Dendritic cell treated with granulocyte-macrophage colony-stimulating factor and Interleukin-4, amounts not matched to agents 40 ng/mL and 50 ng/mL, for 4 days (primary cell): Measurements from ENCODE around the gene BCL10.

Experiments
- H3K27ac Mint-ChIP-seq: one replicate; pipeline ENCODE4 v1.8.0; 2022; ENCODE audit warnings: mild to moderate bottlenecking, mixed read lengths
- H3K27me3 Mint-ChIP-seq: one replicate; pipeline ENCODE4 v1.8.0; 2022; ENCODE audit warnings: mild to moderate bottlenecking, mixed read lengths
- H3K36me3 Mint-ChIP-seq: one replicate; pipeline ENCODE4 v1.8.0; 2022; ENCODE audit warnings: low read depth, mixed read lengths
- H3K4me1 Mint-ChIP-seq: one replicate; pipeline ENCODE4 v1.8.0; 2022; ENCODE audit warnings: low read depth, mixed read lengths
- H3K4me3 Mint-ChIP-seq: one replicate; pipeline ENCODE4 v1.8.0; 2022; ENCODE audit warnings: mild to moderate bottlenecking, moderate library complexity, mixed read lengths
- H3K9me3 Mint-ChIP-seq: one replicate; pipeline ENCODE4 v1.8.0; 2022; ENCODE audit warnings: mixed read lengths
- intact Hi-C: fragments of 100-400 bp; cut with micrococcal nuclease; formaldehyde crosslinking; loops from one replicate; pipeline ENCODE4 v1.15.0; 2022

BCL10 gene

DNA sequence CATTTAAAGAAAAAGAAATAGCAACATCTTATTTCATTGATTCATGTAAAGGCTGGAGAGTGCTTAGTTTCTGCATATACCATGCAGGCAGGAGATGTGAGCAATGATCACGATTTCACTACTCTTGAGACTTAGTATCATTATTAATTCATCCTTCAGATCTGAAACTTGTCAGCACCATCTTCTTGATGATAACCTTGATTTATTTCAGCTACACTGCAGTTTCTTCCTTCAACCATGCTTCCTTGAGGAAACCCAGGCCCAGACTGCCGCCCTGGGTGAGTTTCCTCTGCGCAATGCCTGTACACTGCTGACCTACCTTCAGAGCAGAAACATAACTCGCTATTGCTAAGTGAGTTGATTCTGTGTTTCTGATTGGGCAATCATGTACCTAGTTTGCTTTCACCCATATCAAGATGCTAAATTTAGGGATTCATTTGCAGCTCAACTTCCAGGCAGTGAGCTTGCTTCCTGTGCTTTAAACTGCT is 13.5 kb upstream of the BCL10 start:
- Mint-ChIP-seq H3K27ac (no peak overlapping the region), H3K4me3 (no peak overlapping the region), H3K9me3 (no peaks in the 10 kb centered on the region), H3K4me1 (peaks cover 5% of the 10 kb centered on the region), H3K36me3 (no peaks in the 10 kb centered on the region), H3K27me3 (no peaks in the 10 kb centered on the region)
- intact Hi-C loops, result no loop called here

DNA sequence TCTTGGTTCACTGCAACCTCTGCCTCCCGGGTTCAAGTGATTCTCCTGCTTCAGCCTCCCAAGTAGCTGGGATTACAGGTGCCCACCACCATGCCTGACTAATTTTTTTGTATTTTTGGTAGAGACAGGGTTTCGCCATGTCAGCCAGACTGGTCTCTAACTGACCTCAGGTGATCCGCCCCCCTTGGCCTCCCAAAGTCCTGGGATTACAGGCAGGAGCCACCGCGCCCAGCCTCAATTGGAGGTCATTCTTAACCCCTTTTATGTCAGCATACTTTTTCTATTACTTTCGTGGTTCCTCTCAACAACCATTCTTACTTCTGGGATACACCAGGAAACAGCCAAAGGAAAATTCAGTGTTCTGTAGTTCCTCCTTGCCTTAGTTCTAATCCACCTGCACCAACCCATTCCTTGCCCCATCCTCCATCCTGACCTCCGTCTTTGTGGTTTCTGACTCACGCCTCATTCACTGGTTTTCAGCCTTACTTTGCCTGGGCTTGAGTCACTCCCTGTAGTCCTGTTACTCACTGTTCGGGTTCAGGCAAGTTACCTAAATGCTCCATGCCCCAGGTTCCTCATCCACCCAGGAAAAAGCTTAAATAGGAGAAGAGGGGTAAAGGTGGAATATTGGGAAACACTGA is 12.9 kb upstream of the BCL10 start:
- H3K27ac Mint-ChIP-seq, result no peak overlapping the region
- H3K36me3 Mint-ChIP-seq, result no peaks in the 10 kb centered on the region
- H3K4me1 Mint-ChIP-seq, result peaks cover 5% of the 10 kb centered on the region
- H3K4me3 Mint-ChIP-seq, result no peak overlapping the region
- intact Hi-C loops, result no loop called here
- no peaks in the 10 kb centered on the region for H3K9me3 Mint-ChIP-seq
- H3K27me3 Mint-ChIP-seq, result no peaks in the 10 kb centered on the region

DNA sequence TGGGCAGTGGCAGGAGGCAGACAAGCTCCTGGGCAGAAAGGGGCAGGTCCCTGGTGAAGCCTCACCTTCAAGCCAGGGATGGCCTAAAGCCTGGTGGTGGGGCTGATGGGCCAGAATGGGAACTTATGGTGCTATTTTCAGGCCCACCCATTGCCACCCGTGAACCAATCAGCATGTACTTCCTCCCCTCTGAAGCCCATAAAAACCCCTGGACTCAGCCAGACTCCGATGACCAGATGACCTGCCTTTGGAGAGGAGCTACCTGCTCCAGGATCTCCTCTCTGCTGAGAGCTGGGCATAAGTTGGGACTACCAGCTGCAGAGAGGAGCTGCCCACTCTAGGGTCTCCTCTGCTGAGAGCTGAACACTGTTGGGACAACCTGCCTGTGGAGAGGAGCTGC is 7.8 kb upstream of the BCL10 start:
- intact Hi-C loops, result no loop called here
- H3K9me3 Mint-ChIP-seq, result no peaks in the 10 kb centered on the region
- H3K4me3 Mint-ChIP-seq, result no peak overlapping the region

DNA sequence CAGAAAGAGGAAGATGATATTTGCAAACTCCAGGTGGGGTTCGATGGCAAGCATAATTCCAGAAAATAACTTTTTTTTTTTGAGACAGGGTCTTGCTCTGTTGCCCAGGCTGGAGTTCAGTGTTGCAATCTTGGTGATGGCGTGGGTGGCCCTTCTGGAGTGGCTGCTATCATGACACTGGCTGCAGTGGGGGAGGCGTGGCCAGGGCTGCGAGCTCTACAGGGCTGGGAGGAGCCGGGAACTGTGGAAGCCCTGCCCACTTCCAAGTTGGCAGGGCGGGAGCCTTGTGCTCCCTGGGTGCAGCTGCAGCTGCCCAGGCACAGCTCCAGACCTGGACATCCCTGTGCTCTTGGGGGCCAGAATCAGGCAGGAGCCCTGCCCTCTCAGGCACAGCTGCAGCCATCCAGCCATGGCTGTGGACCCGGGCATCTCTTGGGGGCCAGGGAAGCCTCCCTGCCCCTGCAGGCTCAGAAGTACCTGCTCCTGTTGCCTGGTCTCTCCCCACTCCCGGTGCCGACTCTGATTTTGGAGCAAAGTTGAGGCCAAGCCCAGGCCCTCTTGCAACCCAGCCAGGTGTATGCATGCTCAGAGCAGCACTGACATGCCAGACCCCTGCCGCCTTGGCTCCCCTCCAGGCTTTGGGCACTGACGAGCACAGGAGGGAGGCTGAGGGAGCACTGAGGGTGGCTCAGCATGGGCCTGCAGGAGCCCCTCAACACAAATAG is 7.2 kb upstream of the BCL10 start:
- H3K4me3 Mint-ChIP-seq, result no peak overlapping the region
- H3K27ac Mint-ChIP-seq, result no peak overlapping the region
- peaks cover 27% of the 10 kb centered on the region for H3K4me1 Mint-ChIP-seq
- H3K27me3 Mint-ChIP-seq, result peaks cover 9% of the 10 kb centered on the region
- intact Hi-C loops, result no loop called here
- H3K36me3 Mint-ChIP-seq, result no peaks in the 10 kb centered on the region
- H3K9me3 Mint-ChIP-seq, result no peaks in the 10 kb centered on the region

More for the DNA sequence above, 7.8 kb upstream of the BCL10 start:
- Mint-ChIP-seq H3K4me1 (peaks cover 21% of the 10 kb centered on the region), H3K36me3 (no peaks in the 10 kb centered on the region), H3K27me3 (peaks cover 9% of the 10 kb centered on the region), H3K27ac (no peak overlapping the region)

DNA sequence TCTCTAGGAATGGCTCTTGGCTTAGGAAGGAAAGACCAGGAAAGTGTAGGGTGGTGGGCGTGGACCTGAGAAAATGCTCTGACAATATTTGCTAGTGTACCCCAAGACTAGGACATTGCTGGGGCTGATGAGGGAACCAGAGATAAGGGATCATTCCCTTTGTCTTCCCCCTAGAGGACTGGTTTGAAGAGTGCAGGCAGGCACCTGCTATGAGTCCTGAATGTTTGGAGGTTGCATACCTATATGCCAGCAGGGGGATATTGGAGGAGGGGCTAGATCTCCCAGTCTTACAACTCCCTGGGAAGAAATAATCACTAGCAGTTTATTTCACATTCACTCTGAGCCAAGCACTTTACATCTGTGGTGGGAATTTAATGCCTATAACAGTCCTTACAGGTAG is 6.0 kb upstream of the BCL10 start:
- H3K36me3 Mint-ChIP-seq, result no peaks in the 10 kb centered on the region
- no peaks in the 10 kb centered on the region for H3K9me3 Mint-ChIP-seq
- no peak overlapping the region for H3K27ac Mint-ChIP-seq
- H3K4me1 Mint-ChIP-seq, result peaks cover 29% of the 10 kb centered on the region
- no peak overlapping the region for H3K4me3 Mint-ChIP-seq
- intact Hi-C loops, result no loop called here
- H3K27me3 Mint-ChIP-seq, result peaks cover 9% of the 10 kb centered on the region

DNA sequence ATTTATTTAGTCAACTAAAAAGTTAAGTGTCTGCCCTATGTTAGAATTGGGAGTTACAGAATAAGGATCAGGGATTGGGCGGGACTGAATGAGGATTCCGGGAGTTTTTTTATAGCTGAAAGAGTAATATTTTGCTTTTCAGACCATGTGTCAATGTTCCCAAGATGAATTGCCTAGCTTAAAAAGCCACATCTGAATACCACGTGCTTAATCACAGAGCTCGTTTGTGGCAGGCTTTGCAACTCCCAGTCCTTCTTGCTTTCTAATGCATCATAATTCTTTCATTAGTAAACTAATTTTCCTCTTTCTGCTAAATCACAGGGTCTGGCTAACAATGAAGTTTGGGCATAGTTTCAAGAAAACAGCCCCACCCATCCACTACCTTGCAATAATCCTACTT is 4.2 kb upstream of the BCL10 start:
- Mint-ChIP-seq H3K27ac (no peak overlapping the region), H3K9me3 (no peaks in the 10 kb centered on the region), H3K4me1 (peaks cover 29% of the 10 kb centered on the region), H3K27me3 (peaks cover 9% of the 10 kb centered on the region), H3K4me3 (no peak overlapping the region), H3K36me3 (peaks cover 8% of the 10 kb centered on the region)
- intact Hi-C loops, result no loop called here

DNA sequence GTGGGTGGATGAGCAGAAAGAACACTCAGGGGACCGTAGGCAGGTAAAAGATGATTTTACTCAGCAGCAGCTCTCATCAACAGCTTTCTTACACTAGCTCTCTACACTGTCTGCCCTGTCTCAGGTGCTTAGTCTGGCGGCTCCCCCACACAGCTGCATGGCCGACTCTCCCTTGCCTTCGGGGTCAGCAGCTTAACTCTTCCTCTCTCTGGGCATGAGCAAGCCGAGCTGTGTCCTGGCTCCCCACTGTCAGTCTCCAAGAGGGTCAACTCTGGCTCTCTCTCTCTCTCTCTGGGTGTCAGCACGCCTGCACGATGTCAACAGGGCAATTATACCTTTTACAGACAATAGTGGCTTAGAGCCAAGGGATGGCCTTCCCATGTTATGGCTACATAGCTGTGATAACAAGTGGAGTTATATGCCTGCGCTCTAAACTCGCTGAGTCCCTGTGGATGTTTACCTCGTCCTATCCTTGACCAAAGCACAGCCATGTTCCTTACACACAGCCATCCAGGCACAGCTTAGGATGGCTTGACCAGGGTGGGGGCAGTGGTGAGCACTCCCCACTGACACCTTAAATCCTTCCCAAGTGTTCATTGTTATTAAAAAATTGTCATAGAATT is 3.1 kb upstream of the BCL10 start:
- H3K4me3 Mint-ChIP-seq, result no peak overlapping the region
- peaks cover 13% of the 10 kb centered on the region for H3K36me3 Mint-ChIP-seq
- peaks cover 38% of the 10 kb centered on the region for H3K4me1 Mint-ChIP-seq
- no peaks in the 10 kb centered on the region for H3K9me3 Mint-ChIP-seq
- H3K27me3 Mint-ChIP-seq, result peaks cover 9% of the 10 kb centered on the region
- intact Hi-C loops, result loop anchor here (5.0 to 10.0 kb wide), 2 partner anchors 587 to 1425 kb away; partner anchors contain the start of genes SH3GLB1 and SSX2IP
- H3K27ac Mint-ChIP-seq, result peak overlapping the region; percentile 84

DNA sequence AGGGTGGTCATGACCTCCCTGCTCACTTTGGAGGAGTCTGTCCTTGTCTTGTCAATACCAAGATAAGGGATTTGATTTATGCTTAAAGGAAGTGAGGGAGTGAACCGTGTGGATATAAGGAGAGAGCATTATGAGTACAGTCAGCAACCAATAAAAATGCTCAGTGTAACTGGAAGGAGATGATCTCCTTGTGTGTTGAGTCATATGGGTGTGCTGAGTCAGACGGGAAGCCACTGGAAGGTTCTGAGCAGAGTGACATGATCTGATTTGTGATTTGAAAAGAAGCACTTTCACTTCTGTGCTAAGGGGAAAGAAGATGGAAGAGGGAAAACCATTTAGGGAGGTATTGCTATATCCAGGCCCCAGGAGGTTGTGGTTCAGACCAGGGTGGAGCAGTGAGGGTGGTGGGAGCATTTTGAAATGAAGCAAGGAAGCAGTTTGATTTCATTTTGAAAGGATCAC is 2.5 kb upstream of the BCL10 start:
- H3K4me1 Mint-ChIP-seq, result peaks cover 44% of the 10 kb centered on the region
- H3K4me3 Mint-ChIP-seq, result peak overlapping the region; percentile 37

DNA sequence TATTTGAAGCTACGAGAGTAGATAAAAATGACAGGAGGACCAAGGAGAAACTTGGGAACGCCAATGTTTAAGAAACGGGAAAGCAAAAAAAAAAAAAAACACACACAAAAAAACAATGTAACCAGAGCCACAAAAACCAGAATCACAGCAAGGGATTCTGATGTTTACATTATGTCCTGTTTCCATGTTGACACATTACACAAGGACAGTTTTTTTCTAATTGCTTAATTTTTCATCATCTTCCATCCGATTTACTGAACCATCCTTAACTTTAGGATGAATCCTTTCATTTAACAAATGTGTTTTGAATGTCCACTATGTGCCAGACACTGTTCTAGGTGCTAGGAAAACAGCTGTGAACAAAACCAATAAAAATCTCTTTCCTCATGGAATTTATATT is 1.4 kb upstream of the BCL10 start:
- intact Hi-C loops, result loop anchor here (5.0 to 10.0 kb wide), 2 partner anchors 586 to 1427 kb away; partner anchors contain the start of genes SH3GLB1 and SSX2IP
- H3K27ac Mint-ChIP-seq, result peak overlapping the region; percentile 99
- H3K36me3 Mint-ChIP-seq, result peaks cover 27% of the 10 kb centered on the region
- peaks cover 55% of the 10 kb centered on the region for H3K4me1 Mint-ChIP-seq
- no peak overlapping the region for H3K4me3 Mint-ChIP-seq
- peaks cover 9% of the 10 kb centered on the region for H3K27me3 Mint-ChIP-seq
- no peaks in the 10 kb centered on the region for H3K9me3 Mint-ChIP-seq

More for the DNA sequence above, 2.5 kb upstream of the BCL10 start:
- Mint-ChIP-seq H3K36me3 (peaks cover 17% of the 10 kb centered on the region), H3K9me3 (no peaks in the 10 kb centered on the region), H3K27ac (peak overlapping the region; percentile 84), H3K27me3 (peaks cover 9% of the 10 kb centered on the region)
- intact Hi-C loops, result loop anchor here (5.0 to 10.0 kb wide), 2 partner anchors 587 to 1426 kb away; partner anchors contain the start of genes SH3GLB1 and SSX2IP

DNA sequence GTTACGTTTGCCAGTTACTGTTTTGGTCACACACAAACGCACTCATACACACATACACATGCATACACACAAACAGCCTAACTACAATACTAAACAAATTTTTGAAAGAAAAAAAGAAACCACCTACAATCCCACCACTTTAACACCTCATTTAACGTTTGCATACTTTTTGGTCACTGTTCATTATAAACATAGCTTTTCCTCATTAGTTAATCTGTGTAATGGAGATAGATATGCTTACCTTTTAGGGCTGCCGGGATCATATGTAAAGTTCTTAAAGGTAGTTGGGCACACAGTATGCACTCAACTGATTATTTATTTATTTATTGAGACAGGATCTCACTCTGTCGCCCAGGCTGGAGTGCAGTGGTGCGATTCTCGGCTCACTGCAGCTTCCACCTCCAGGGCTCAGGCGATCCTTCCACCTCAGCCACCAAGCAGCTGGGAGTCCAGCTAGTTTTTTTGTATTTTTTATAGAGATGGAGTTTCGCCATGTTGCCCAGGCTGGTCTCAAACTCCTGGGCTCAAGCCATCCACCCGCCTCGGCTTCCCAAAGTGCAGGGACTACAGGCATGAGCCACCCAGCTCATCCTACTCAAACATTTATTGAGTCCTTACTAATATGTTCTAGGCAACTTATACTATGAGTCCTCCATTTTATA is 677 bp upstream of the BCL10 start:
- H3K9me3 Mint-ChIP-seq, result no peaks in the 10 kb centered on the region
- peak overlapping the region; percentile 99 for H3K27ac Mint-ChIP-seq
- peaks cover 6% of the 10 kb centered on the region for H3K27me3 Mint-ChIP-seq
- intact Hi-C loops, result loop anchor here (1.0 to 10.0 kb wide), 3 partner anchors 18 to 1428 kb away; partner anchors contain the start of genes C1orf52, SH3GLB1 and SSX2IP
- peak overlapping the region; percentile 97 for H3K4me3 Mint-ChIP-seq
- peaks cover 56% of the 10 kb centered on the region for H3K4me1 Mint-ChIP-seq
- peaks cover 31% of the 10 kb centered on the region for H3K36me3 Mint-ChIP-seq

DNA sequence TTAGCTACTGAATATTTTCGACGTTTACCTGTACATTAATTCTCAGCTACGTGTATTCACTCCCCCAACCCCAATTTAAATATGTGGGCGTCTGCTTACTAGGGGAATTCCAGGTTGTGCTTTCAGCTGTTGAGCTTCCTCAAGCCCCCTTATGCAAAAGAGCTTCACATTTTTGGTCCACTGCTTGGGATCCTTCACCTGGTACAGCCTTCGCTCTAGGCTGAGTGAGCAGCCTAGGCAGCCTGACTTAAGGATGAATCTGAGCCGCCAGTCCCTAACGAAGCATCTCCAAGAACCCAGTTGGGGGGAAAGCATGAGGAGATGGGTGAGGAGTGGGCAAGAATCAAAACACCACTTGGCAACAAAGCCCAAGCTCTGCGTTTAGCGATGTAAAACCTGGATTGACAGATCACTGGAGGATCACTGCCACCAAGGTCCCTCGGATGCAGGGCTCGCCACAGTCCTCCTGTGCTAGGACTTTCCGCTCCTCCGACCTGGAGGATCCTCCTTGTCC is 674 bp downstream of the BCL10 start:
- intact Hi-C loops, result loop anchor here (1.0 to 10.0 kb wide), 3 partner anchors 16 to 1429 kb away; partner anchors contain the start of genes C1orf52, SH3GLB1 and SSX2IP
- H3K27ac Mint-ChIP-seq, result peak overlapping the region; percentile 99
- H3K4me1 Mint-ChIP-seq, result peaks cover 57% of the 10 kb centered on the region
- no peaks in the 10 kb centered on the region for H3K9me3 Mint-ChIP-seq
- peaks cover 3% of the 10 kb centered on the region for H3K27me3 Mint-ChIP-seq
- peaks cover 42% of the 10 kb centered on the region for H3K36me3 Mint-ChIP-seq
- H3K4me3 Mint-ChIP-seq, result peak overlapping the region; percentile 97

DNA sequence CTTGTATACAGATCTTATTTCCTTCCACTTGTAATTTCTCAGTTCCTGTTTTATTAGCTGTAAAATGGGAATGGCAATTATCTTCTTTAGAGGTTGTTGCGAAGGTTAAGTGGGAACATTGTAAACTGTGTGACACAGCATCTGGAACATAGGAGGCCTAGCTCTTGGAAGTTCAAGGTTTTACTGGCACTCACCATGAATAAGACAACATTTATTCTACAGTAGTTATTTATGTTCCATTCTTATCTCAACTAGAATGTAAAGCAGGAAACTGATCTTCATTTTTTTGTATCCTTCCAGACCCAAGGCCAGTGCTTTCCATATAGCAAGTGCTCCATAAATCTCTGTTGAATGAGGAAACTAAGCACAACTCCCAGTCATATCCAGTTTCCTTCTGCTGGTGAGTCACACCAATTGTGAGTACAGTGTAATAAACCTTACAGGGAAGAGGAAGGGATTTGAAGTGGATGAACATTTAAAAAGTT is 1.4 kb downstream of the BCL10 start:
- intact Hi-C loops, result loop anchor here (5.0 to 10.0 kb wide), 2 partner anchors 583 to 1430 kb away; partner anchors contain the start of genes SH3GLB1 and SSX2IP
- Mint-ChIP-seq H3K9me3 (no peaks in the 10 kb centered on the region), H3K27ac (peak overlapping the region; percentile 99), H3K4me1 (peaks cover 58% of the 10 kb centered on the region), H3K27me3 (no peaks in the 10 kb centered on the region), H3K4me3 (peak overlapping the region; percentile 97), H3K36me3 (peaks cover 50% of the 10 kb centered on the region)

DNA sequence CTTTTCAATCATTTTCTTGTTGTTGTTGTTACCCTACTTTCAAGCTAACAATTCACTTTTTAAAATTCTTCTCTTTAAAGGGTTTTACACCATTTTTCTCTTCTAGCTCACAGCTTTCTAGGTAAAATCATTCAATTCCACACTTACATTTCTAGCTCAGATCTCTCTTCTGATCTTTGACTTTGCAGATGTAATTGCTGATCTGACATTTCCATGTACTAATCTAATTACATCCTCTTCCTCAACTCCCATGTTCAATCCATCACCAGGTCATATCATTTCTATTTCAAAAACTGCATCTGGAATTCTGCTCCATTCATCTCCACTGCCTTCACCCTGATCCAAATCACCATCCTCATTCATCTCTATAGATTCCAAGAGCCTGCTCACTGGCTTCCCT is 3.0 kb downstream of the BCL10 start:
- Mint-ChIP-seq H3K27me3 (no peaks in the 10 kb centered on the region), H3K27ac (peak overlapping the region; percentile 99), H3K9me3 (no peaks in the 10 kb centered on the region), H3K4me3 (no peak overlapping the region), H3K4me1 (peaks cover 52% of the 10 kb centered on the region), H3K36me3 (peaks cover 66% of the 10 kb centered on the region)
- intact Hi-C loops, result loop anchor here (10.0 kb wide), 1 partner anchor 1431 kb away; the partner anchor contains the start of gene SH3GLB1
